HCT116 (cell line): Measurements from ENCODE around the gene ZNF524. TPM values are rescaled to one million over a fixed set of nuclear protein-coding genes. Genes with fewer than 3 reads are reported as not detected.
A peak's percentile ranks its signal among the peaks of the same experiment; 100 is the strongest.

Experiments used
- ATAC-seq: fragments of 200-7000 bp; cut with Tn5 transposase; 2 replicates; pipeline ENCODE4 v1.9.1; 2020; ENCODE audit warnings: mild to moderate bottlenecking, moderate library complexity
- BruUV-seq: library from RNA; stranded (reverse); fragments of 400-500 nt; replicated peaks from 2 replicates; lab custom pipeline; 2021; lab: Mats Ljungman, UMichigan
- CTCF ChIA-PET: fragments of 300-600 bp; sonication (Branson Sonifier 250); formaldehyde crosslinking; loops from one replicate; lab custom pipeline; 2021; ENCODE audit warnings: antibody characterized with exemption; lab: Charles Lee
- POLR2A ChIA-PET: fragments of 300-600, 350-600 bp; sonication (Branson Sonifier 250); formaldehyde crosslinking; loops from one replicate; lab custom pipeline; 2021; ENCODE audit warnings: antibody characterized with exemption; lab: Charles Lee
- RAD21 ChIA-PET, 2 experiments: fragments of 300-600 bp; sonication (Branson Sonifier 250); formaldehyde crosslinking; loops; one replicate each; lab custom pipeline; 2023; ENCODE audit warnings: low total read pairs in 2 of 2; ENCODE audit not compliant: uncharacterized antibody in 2 of 2, unreplicated experiment in 2 of 2, low non-redundant PET in 1 of 2; lab: Charles Lee
- DNase-seq: peaks from one replicate; pipeline ENCODE4 v3.0.0-alpha.2; 2010; ENCODE audit warnings: low read depth, low spot score
- H2AFZ ChIP-seq: fragments of 200-600 bp; shearing (Covaris generic), sonication (generic); 2 replicates; pipeline ENCODE4 v1.6.1; 2017; ENCODE audit warnings: low read depth, mixed run types, mixed read lengths, antibody characterized with exemption, low read length; ENCODE audit not compliant: poor library complexity, severe bottlenecking
- H3K27ac ChIP-seq: 2 replicates; pipeline ENCODE4 v1.5.1; 2012; ENCODE audit warnings: low read depth, low read length
- H3K27me3 ChIP-seq: fragments of 200-600 bp; sonication (generic); 2 replicates; pipeline ENCODE4 v1.6.1; 2016; ENCODE audit warnings: mixed run types, low read length, mixed read lengths; ENCODE audit not compliant: insufficient read depth
- H3K36me3 ChIP-seq, 2 experiments: fragments of 200-500 bp in 1 of 2; fragments of 200-600 bp in 1 of 2; sonication (Bioruptor generic) in 1 of 2; sonication (generic) in 1 of 2; 2 replicates each; pipeline versions ENCODE4 v1.5.1 to v1.6.1; 2014 to 2016; ENCODE audit warnings: low read length in 2 of 2, inconsistent platforms in 1 of 2, mixed read lengths in 1 of 2, mixed run types in 1 of 2; ENCODE audit not compliant: insufficient read depth in 2 of 2, control insufficient read depth in 1 of 2
- H3K4me1 ChIP-seq, 2 experiments: fragments of 200-600 bp in 1 of 2; sonication (generic) in 1 of 2; 2 replicates each; pipeline versions ENCODE4 v1.5.1 to v1.6.1; 2012 to 2017; ENCODE audit warnings: low read length in 2 of 2, inconsistent platforms in 1 of 2, mild to moderate bottlenecking in 1 of 2, mixed read lengths in 1 of 2, mixed run types in 1 of 2, moderate library complexity in 1 of 2; ENCODE audit not compliant: insufficient read depth in 2 of 2, control insufficient read depth in 1 of 2
- H3K4me2 ChIP-seq: fragments of 200-600 bp; sonication (generic); 2 replicates; pipeline ENCODE4 v1.6.1; 2017; ENCODE audit warnings: mixed run types, low read length, mixed read lengths
- H3K4me3 ChIP-seq, 2 experiments: fragments of 200-600 bp in 1 of 2; sonication (generic) in 1 of 2; replicated peaks in 1 of 2; 2 replicates each; pipeline ENCODE4 v1.5.1; 2011 to 2016; ENCODE audit warnings: low read length in 2 of 2, control low read depth in 1 of 2, low read depth in 1 of 2, mild to moderate bottlenecking in 1 of 2, mixed read lengths in 1 of 2, mixed run types in 1 of 2
- H3K79me2 ChIP-seq: fragments of 200-600 bp; sonication (generic); 2 replicates; pipeline ENCODE4 v1.6.1; 2017; ENCODE audit warnings: mild to moderate bottlenecking, mixed run types, low read length, moderate library complexity, mixed read lengths; ENCODE audit not compliant: insufficient read depth
- H3K9ac ChIP-seq: fragments of 200-600 bp; sonication (generic); 2 replicates; pipeline ENCODE4 v1.6.1; 2016; ENCODE audit warnings: low read length, mixed read lengths
- H3K9me2 ChIP-seq: fragments of 200-600 bp; sonication (generic), shearing (Covaris generic); 2 replicates; pipeline ENCODE4 v1.6.1; 2017; ENCODE audit warnings: mixed run types, mild to moderate bottlenecking, moderate library complexity; ENCODE audit not compliant: insufficient read depth
- H3K9me3 ChIP-seq, 2 experiments: fragments of 200-500 bp in 1 of 2; fragments of 200-600 bp in 1 of 2; sonication (Bioruptor generic) in 1 of 2; sonication (generic) in 1 of 2; 2 replicates each; pipeline ENCODE4 v1.6.1; 2014 to 2017; ENCODE audit warnings: low read length in 2 of 2, mixed read lengths in 2 of 2, inconsistent platforms in 1 of 2, low read depth in 1 of 2, mild to moderate bottlenecking in 1 of 2, mixed run types in 1 of 2, moderate library complexity in 1 of 2; ENCODE audit not compliant: control insufficient read depth in 1 of 2, insufficient read depth in 1 of 2
- H4K20me1 ChIP-seq: fragments of 200-600 bp; sonication (generic), shearing (Covaris generic); 2 replicates; pipeline ENCODE4 v1.6.1; 2017; ENCODE audit warnings: mixed run types, mild to moderate bottlenecking, moderate library complexity; ENCODE audit not compliant: insufficient read depth
- EZH2phosphoT487 ChIP-seq: fragments of 200-600 bp; IDR thresholded peaks from 2 replicates; pipeline ENCODE4 v1.6.1; 2018; ENCODE audit warnings: antibody characterized with exemption, borderline replicate concordance
- JUND ChIP-seq: IDR thresholded peaks from 2 replicates; pipeline ENCODE4 v1.6.1; 2012
- SIN3A ChIP-seq: IDR thresholded peaks from 2 replicates; pipeline ENCODE4 v1.6.1; 2012; ENCODE audit warnings: low read depth
- SP1 ChIP-seq: IDR thresholded peaks from 2 replicates; pipeline ENCODE4 v1.6.1; 2012; ENCODE audit warnings: low read depth
- ZFX ChIP-seq: fragments of 450-650 bp; IDR thresholded peaks from 2 replicates; pipeline ENCODE4 v1.6.1; 2017
- intact Hi-C: fragments of 100-400 bp; cut with micrococcal nuclease; formaldehyde crosslinking; loops from 2 replicates; pipeline ENCODE4 v1.10.0; 2022
- total RNA-seq: library from RNA; stranded (reverse); gene quantifications from one replicate; pipeline ENCODE4 v1.2.1, GENCODE V29; 2021; ENCODE audit not compliant: unreplicated experiment
- TF ChIP-seq, protein P1 (sequence below): IDR thresholded peaks from 2 replicates; pipeline ENCODE4 v1.6.1; 2011; ENCODE audit warnings: mild to moderate bottlenecking, low read length, moderate library complexity; ENCODE audit not compliant: insufficient replicate concordance; ENCODE audit errors: extremely low read depth
- TF ChIP-seq, protein P2 (sequence below): IDR thresholded peaks from 2 replicates; pipeline ENCODE4 v1.6.1; 2012

ZNF524 gene
- total RNA-seq, 1 experiment from 2014 or later, result 17.2 TPM

DNA sequence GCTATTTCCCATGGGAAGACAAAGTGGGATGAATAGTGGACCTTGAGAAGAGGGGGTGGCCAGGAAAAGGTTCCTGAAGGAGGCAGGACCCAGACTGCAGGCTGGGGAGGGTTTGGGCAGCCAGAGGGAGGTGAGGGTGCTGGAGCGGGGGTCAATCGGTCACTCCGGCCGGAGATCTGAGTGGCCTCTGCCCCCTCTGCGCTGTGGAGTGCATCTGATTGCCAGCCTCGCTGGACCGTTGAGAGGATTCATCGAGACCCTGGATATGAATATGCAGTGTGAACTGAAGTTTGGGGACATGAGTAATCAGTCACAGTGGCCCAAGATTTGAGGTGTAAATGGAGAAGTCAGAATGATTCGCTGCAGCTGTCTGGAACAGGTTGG is 35.2 kb downstream of the ZNF524 start:
- intact Hi-C loops, result loop anchor here (1.0 to 10.0 kb wide), 3 partner anchors 162 to 981 kb away; partner anchors contain the start of gene TNNT1
- ChIA-PET CTCF (interaction anchor here (0.8 to 4.6 kb wide), 2 partner anchors 19 to 698 kb away, joined by 3 to 24 read pairs; partner anchors contain the start of gene U2AF2), POLR2A (interaction anchor here (0.7 to 1.5 kb wide), 4 partner anchors 8 to 19 kb away, joined by 3 to 5 read pairs (median 4); partner anchors contain the start of genes U2AF2 and ZNF784)

More for the DNA sequence above, 35.2 kb downstream of the ZNF524 start:
- ATAC-seq (no peak), DNase-seq (no peak)
- Histone ChIP-seq H3K9ac (peak overlapping the region; percentile 95), H3K4me1 (peaks cover 31 to 58% of the 10 kb centered on the region in 2 experiments), H2AFZ (no peak overlapping the region), H3K27me3 (no peaks in the 10 kb centered on the region), H3K4me2 (peak overlapping the region; percentile 88), H4K20me1 (no peaks in the 10 kb centered on the region)
- TF ChIP-seq ZFX, result no peak
- no peak for TF ChIP-seq SP1
- no peak for TF ChIP-seq JUND
- TF ChIP-seq, protein P1, sequence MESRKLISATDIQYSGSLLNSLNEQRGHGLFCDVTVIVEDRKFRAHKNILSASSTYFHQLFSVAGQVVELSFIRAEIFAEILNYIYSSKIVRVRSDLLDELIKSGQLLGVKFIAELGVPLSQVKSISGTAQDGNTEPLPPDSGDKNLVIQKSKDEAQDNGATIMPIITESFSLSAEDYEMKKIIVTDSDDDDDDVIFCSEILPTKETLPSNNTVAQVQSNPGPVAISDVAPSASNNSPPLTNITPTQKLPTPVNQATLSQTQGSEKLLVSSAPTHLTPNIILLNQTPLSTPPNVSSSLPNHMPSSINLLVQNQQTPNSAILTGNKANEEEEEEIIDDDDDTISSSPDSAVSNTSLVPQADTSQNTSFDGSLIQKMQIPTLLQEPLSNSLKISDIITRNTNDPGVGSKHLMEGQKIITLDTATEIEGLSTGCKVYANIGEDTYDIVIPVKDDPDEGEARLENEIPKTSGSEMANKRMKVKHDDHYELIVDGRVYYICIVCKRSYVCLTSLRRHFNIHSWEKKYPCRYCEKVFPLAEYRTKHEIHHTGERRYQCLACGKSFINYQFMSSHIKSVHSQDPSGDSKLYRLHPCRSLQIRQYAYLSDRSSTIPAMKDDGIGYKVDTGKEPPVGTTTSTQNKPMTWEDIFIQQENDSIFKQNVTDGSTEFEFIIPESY, result no peak
- no peak for TF ChIP-seq EZH2phosphoT487
- TF ChIP-seq, protein P2, sequence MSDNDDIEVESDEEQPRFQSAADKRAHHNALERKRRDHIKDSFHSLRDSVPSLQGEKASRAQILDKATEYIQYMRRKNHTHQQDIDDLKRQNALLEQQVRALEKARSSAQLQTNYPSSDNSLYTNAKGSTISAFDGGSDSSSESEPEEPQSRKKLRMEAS, result no peak
- no peak for TF ChIP-seq SIN3A
- TF ChIP-seq, all 23 proteins: peak for 0
- peak overlapping the region; percentile 77 for H3K27ac ChIP-seq
- RAD21 ChIA-PET, result no interaction called here
- H3K9me3 ChIP-seq, result no peaks in the 10 kb centered on the region
- BruUV-seq, result TSS peak; percentile 79
- H3K79me2 ChIP-seq, result peaks cover 45% of the 10 kb centered on the region
- no peaks in the 10 kb centered on the region for H3K9me2 ChIP-seq
- 0 out of 4 replicates have a peak, but pooled peaks cover 0 to 3% of the 10 kb centered on the region in 2 experiments for H3K36me3 ChIP-seq
- peak overlapping the region; percentile 78 to 93 for H3K4me3 ChIP-seq
